CD8-positive, alpha-beta memory T cell (primary cell): Measurements from ENCODE around the gene SCAF4. TPM values are rescaled to one million over a fixed set of nuclear protein-coding genes. Genes with fewer than 3 reads are reported as not detected.
"Not testable (repeated sequence)": the region's sequence is repeated elsewhere in the genome, so short reads cannot be mapped to it uniquely, and the experiment has no call there.

ENCODE experiments used
- CTCF ChIA-PET: fragments of 350-600 bp; sonication (Branson Sonifier 250); formaldehyde crosslinking; loops from one replicate; lab custom pipeline; 2021; ENCODE audit warnings: antibody characterized with exemption; lab: Charles Lee
- POLR2A ChIA-PET: fragments of 350-600 bp; sonication (Branson Sonifier 250); formaldehyde crosslinking; loops from one replicate; lab custom pipeline; 2021; ENCODE audit warnings: antibody characterized with exemption; lab: Charles Lee
- DNase-seq, 5 donors: peaks; one replicate each; pipeline versions ENCODE4 v3.0.0 to v3.0.0-alpha.2; 2020 to 2022; ENCODE audit warnings: mixed read lengths in 1 of 5
- H3K27ac ChIP-seq: one replicate; pipeline ENCODE4 v1.7.0; 2013; ENCODE audit warnings: low read depth, mild to moderate bottlenecking, low read length, moderate library complexity
- H3K27me3 ChIP-seq: 2 replicates; pipeline ENCODE4 v1.7.0; 2013; ENCODE audit warnings: low read length, mild to moderate bottlenecking; ENCODE audit not compliant: insufficient read depth, poor library complexity, severe bottlenecking
- H3K36me3 ChIP-seq: 2 replicates; pipeline ENCODE4 v1.7.0; 2013; ENCODE audit warnings: mild to moderate bottlenecking, low read length, moderate library complexity; ENCODE audit not compliant: insufficient read depth
- H3K4me1 ChIP-seq: 2 replicates; pipeline ENCODE4 v1.7.0; 2013; ENCODE audit warnings: mild to moderate bottlenecking, low read length, moderate library complexity; ENCODE audit not compliant: insufficient read depth
- H3K4me3 ChIP-seq: 2 replicates; pipeline ENCODE4 v1.7.0; 2013; ENCODE audit warnings: mild to moderate bottlenecking, low read length
- H3K9me3 ChIP-seq: 2 replicates; pipeline ENCODE4 v1.7.0; 2013; ENCODE audit warnings: mild to moderate bottlenecking, low read length
- H3K27ac Mint-ChIP-seq, 8 donors: one replicate each; pipeline ENCODE4 v1.8.0; 2020 to 2021; ENCODE audit warnings: mixed read lengths in 8 of 8, mild to moderate bottlenecking in 6 of 8, inconsistent platforms in 3 of 8, moderate library complexity in 3 of 8
- H3K27me3 Mint-ChIP-seq, 2 donors: one replicate each; pipeline ENCODE4 v1.8.0; 2020 to 2021; ENCODE audit warnings: mixed read lengths in 2 of 2, mild to moderate bottlenecking in 1 of 2, moderate library complexity in 1 of 2
- H3K36me3 Mint-ChIP-seq, 3 donors: one replicate each; pipeline ENCODE4 v1.8.0; 2020 to 2021; ENCODE audit warnings: mixed read lengths in 3 of 3, inconsistent platforms in 1 of 3, mild to moderate bottlenecking in 1 of 3
- H3K4me1 Mint-ChIP-seq, 3 donors: one replicate each; pipeline ENCODE4 v1.8.0; 2020 to 2021; ENCODE audit warnings: mixed read lengths in 3 of 3, inconsistent platforms in 1 of 3, mild to moderate bottlenecking in 1 of 3
- H3K4me3 Mint-ChIP-seq, 7 donors: one replicate each; pipeline ENCODE4 v1.8.0; 2020 to 2021; ENCODE audit warnings: mixed read lengths in 7 of 7, mild to moderate bottlenecking in 6 of 7, moderate library complexity in 4 of 7, inconsistent platforms in 2 of 7
- H3K9me3 Mint-ChIP-seq, 5 donors: one replicate each; pipeline ENCODE4 v1.8.0; 2020 to 2022; ENCODE audit warnings: mixed read lengths in 5 of 5, mild to moderate bottlenecking in 3 of 5, moderate library complexity in 2 of 5, inconsistent platforms in 1 of 5
- polyA plus RNA-seq: library from polyadenylated mRNA; unstranded; fragments of 300-500 nt; fragmentation: Illumina TruSeq; gene quantifications from one replicate; pipeline ENCODE4 v1.2.3, GENCODE V29; 2021
- total RNA-seq, 2 experiments: library from RNA; stranded (reverse); gene quantifications; one replicate each; pipeline ENCODE4 v1.2.3, GENCODE V29; 2021

Gene SCAF4
- total and polyA plus RNA-seq, 3 experiments from 2014 or later: 27.5 to 55.9 (median 55.4) TPM

DNA sequence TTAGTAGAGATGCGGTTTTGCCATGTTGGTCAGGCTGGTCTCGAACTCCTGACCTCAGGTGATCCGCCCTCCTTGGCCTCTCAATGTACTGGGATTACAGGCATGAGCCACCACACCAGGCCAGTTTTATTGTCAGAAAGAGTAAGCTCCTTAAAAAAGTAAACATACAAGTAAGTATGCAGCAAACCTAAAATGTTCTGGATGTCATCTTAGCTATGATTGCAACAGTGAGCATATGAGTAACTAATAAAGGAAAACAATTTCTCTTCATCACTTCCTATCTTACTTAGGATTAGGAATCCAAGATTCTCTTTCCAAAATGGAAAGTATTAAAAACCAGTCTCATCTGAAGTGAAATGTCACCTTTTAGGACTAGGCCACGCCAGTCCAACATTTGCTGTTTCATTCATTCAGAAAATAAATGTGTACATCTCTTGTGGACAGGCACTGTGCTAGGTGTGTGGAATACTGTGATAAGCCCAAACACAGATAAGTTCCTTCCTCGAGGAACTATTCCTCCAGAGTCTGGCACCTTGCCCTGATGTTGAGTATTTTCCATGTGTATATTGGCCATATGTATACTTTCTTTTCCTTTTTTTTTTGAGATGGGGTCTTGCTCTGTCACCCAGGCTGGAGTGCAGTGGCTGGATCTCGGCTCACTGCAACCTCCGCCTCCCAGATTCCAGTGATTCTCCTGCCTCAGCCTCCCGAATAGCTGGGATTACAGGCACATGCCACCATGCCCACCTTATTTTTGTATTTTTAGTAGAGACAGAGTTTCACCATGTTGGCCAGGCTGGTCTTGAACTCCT is 5.9 kb upstream of the SCAF4 start:
- H3K27ac ChIP-seq, POLR2A ChIA-PET, H3K4me3 ChIP-seq, H3K9me3 Mint-ChIP-seq, H3K4me1 Mint-ChIP-seq, H3K36me3 Mint-ChIP-seq, H3K27me3 Mint-ChIP-seq, H3K36me3 ChIP-seq, H3K9me3 ChIP-seq, CTCF ChIA-PET, DNase-seq, H3K27ac Mint-ChIP-seq, H3K27me3 ChIP-seq: not testable (repeated sequence)
- H3K4me3 Mint-ChIP-seq: peak overlapping the region in 1 of 7 donors; percentile 27
- H3K4me1 ChIP-seq: peaks cover 11% of the 10 kb centered on the region

DNA sequence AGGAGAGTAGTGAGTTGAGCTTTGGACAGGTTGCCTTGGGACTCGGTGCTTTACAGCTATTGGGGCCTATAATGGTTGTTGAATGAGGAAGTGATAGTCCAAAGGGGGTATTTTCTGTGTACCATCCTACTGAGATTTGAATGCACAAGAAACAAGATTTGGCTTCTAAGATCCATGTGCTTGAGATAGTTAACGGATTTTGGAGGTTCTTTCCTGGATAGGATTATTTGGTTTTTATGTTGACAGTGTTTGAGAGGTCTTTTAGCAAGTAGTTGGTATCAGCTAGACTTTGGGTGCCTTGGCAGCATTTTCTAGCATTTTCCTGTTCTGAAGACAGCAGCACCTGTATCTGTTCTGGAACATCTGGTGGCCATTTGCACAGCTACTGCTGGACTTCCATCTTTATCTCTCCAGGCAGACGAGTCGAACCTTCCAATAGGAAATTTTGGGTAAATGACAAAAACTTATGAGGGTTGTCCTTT is 3.6 kb upstream of the SCAF4 start:
- no peaks in the 10 kb centered on the region for H3K9me3 ChIP-seq
- Mint-ChIP-seq H3K27me3 (peaks cover 0 to 3% of the 10 kb centered on the region in 2 donors), H3K27ac (peak overlapping the region in 3 of 8 donors; percentile 18 to 74 (median 51)), H3K9me3 (no peaks in the 10 kb centered on the region), H3K4me1 (peaks cover 0 to 4% (median 0%) of the 10 kb centered on the region in 3 donors), H3K36me3 (peaks cover 0 to 7% (median 0%) of the 10 kb centered on the region in 3 donors), H3K4me3 (peak overlapping the region in 2 of 7 donors; percentile 24 to 53)
- peaks cover 16% of the 10 kb centered on the region for H3K4me1 ChIP-seq
- CTCF ChIA-PET: no interaction called here
- no peaks in the 10 kb centered on the region for H3K27me3 ChIP-seq
- no peak for DNase-seq
- no peak overlapping the region for H3K4me3 ChIP-seq
- no peak overlapping the region for H3K27ac ChIP-seq
- H3K36me3 ChIP-seq: no peaks in the 10 kb centered on the region
- POLR2A ChIA-PET: no interaction called here

DNA sequence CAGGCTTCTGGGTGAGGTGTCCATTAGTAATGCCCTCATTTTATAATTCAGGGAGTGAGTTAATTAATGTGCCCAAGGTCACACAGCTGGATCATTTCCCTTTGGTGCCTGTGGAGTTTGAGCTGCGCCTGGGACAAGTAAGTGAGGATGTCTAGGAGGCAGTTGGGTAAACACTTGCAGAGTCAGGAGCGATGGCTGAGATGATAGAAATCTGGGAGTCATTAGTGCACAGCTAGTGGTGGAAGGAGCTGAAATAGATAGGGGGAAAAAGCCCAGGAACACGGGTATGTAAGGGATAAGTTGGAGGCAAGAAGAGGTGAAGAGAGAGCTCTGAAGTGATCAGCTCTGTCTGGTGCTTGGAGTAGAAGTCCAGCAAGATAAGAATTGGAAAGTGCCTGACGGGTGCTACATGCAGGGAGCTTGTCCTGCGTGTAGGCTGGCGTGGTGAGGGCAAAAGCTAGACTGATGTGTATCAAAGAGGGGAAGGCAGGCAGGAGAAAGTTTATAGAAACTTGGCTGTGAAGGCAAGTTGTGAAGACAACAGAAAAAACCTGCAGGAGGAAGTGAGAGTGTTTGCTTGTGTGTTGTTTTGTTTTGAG is 1.7 kb upstream of the SCAF4 start:
- Mint-ChIP-seq H3K4me1 (peaks cover 0 to 4% (median 3%) of the 10 kb centered on the region in 3 donors), H3K36me3 (peaks cover 0 to 9% (median 0%) of the 10 kb centered on the region in 3 donors), H3K27me3 (peaks cover 0 to 3% of the 10 kb centered on the region in 2 donors), H3K27ac (no peak overlapping the region), H3K9me3 (no peaks in the 10 kb centered on the region), H3K4me3 (no peak overlapping the region)
- POLR2A ChIA-PET: no interaction called here
- H3K4me1 ChIP-seq: peaks cover 28% of the 10 kb centered on the region
- CTCF ChIA-PET: no interaction called here
- no peak overlapping the region for H3K4me3 ChIP-seq
- no peak for DNase-seq
- H3K36me3 ChIP-seq: no peaks in the 10 kb centered on the region
- no peaks in the 10 kb centered on the region for H3K27me3 ChIP-seq
- H3K9me3 ChIP-seq: no peaks in the 10 kb centered on the region
- H3K27ac ChIP-seq: no peak overlapping the region

DNA sequence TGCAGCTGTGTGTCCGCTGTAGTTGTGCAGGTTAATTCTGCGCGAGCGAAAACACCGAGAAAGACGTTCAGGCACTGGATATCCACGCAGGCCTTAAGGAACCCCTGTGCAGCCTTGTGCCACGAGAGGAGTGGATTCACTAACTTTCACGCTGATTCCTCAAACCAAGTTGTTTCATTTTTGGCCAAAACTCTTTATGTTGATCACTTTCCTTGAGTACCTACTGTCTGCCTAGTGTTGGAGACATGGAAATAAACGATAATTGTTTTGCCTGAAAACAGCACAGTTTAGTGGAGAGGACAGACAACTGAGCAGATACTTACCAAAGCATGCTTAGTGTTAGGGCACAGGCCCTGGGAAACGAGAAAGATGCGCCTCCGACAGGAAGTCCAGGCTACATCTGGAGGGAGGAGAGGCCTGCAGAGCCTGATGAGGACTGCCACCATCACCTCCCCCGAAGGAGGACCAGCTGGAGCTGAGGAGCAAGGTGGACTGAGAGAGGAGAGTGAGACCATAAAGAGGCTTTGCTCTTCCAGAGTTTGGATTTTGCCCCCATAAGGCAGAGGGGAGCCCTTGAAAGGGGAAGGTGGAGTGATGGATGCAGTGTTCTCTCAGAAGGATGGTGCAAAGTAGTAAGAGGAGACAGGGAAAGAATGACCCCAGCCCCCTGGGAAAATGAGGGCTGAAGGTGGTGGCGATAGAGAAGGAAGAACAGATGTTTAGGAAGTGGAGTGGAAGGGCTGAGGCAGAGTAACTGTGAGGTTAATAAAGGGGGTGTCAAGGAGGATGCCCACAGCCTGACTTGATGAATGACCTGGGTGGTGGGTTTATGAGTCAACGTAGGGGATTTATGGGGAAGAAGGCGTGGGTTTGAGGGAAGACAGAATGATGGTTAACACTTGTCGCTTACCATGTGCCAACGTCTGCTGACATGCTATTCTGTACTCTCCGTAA is 956 bp upstream of the SCAF4 start:
- Histone ChIP-seq H3K36me3 (no peaks in the 10 kb centered on the region), H3K27me3 (no peaks in the 10 kb centered on the region), H3K27ac (peak overlapping the region; percentile 83), H3K9me3 (no peaks in the 10 kb centered on the region), H3K4me3 (peak overlapping the region; percentile 80), H3K4me1 (peaks cover 35% of the 10 kb centered on the region)
- H3K4me1 Mint-ChIP-seq: peaks cover 0 to 4% (median 3%) of the 10 kb centered on the region in 3 donors
- H3K36me3 Mint-ChIP-seq: peaks cover 0 to 9% (median 0%) of the 10 kb centered on the region in 3 donors
- ChIA-PET POLR2A (no interaction called here), CTCF (no interaction called here)
- no peaks in the 10 kb centered on the region for H3K9me3 Mint-ChIP-seq
- H3K4me3 Mint-ChIP-seq: no peak overlapping the region
- H3K27me3 Mint-ChIP-seq: peaks cover 0 to 3% of the 10 kb centered on the region in 2 donors
- no peak overlapping the region for H3K27ac Mint-ChIP-seq
- peak in 3 of 5 donors; percentile 1 to 6 (median 2) for DNase-seq

DNA sequence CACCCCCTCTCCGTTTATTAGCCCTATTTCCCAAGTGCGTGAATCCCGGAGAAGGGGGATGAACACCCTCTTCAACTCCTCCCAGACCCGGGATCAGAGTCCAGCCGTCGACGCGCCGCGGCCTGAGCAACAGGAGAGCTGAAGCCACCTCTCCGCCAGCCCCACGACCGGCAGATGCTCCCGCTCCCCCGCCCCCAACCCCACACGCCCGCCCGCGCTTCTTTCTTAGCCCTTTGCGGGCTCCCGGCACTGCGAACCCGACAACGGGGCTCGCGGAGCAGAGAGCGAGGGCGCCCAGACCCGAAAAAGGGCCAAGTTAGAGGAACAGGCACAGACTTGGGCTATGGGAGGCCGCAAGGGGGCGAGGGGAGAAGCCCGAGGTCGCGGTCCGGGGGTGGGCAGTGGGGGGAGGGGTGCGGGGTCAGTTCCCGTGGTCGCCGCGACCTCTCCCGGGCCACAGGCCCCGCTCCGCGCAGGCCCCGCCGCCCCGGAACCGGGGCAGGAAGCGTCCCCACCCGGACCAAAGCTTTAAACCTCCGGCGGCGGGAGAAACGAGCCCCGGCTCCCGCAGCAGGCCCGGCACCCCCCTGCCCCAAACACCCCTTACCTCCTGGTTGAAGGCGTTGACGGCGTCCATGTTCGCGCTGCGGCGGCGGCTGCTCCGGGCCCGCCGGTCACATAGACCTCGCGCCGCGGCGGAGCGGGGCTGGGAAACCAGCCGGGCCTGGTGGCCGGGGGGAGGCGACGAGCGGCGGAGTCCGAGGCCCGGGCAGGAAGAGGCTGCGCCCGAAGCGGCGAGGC is 662 bp downstream of the SCAF4 start:
- POLR2A ChIA-PET: no interaction called here
- Mint-ChIP-seq H3K27me3 (no peaks in the 10 kb centered on the region), H3K36me3 (peaks cover 0 to 13% (median 0%) of the 10 kb centered on the region in 3 donors), H3K4me3 (peak overlapping the region in 6 of 7 donors; percentile 86 to 93 (median 89)), H3K4me1 (peaks cover 0 to 7% (median 4%) of the 10 kb centered on the region in 3 donors), H3K27ac (peak overlapping the region in 7 of 8 donors; percentile 47 to 94 (median 81)), H3K9me3 (no peaks in the 10 kb centered on the region)
- H3K36me3 ChIP-seq: no peaks in the 10 kb centered on the region
- no peaks in the 10 kb centered on the region for H3K9me3 ChIP-seq
- peak overlapping the region; percentile 83 for H3K27ac ChIP-seq
- peaks cover 43% of the 10 kb centered on the region for H3K4me1 ChIP-seq
- DNase-seq: peak; percentile 35 to 74 (median 58)
- peak overlapping the region; percentile 56 for H3K4me3 ChIP-seq
- CTCF ChIA-PET: no interaction called here
- H3K27me3 ChIP-seq: no peaks in the 10 kb centered on the region

DNA sequence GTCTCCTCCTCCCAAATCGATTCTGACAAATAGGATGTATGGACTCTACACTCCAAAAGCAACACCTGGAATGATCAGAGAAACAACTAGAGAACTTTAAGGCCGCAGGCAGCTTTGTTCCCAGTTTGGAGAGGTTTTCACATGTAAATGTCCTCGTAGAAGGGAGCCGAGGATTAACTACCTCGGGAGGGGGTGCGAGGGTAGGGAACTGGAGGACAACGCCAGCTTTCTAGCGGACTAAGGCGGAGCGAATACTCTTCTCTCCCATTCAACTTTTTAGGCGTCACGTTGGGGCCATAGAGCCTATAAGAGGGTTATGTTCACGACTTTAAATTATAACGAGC is 1.2 kb downstream of the SCAF4 start:
- Mint-ChIP-seq H3K4me3 (peak overlapping the region in 5 of 7 donors; percentile 86 to 91 (median 89)), H3K27ac (peak overlapping the region; percentile 4 to 94 (median 80)), H3K27me3 (no peaks in the 10 kb centered on the region), H3K9me3 (no peaks in the 10 kb centered on the region), H3K4me1 (peaks cover 0 to 7% (median 4%) of the 10 kb centered on the region in 3 donors), H3K36me3 (peaks cover 0 to 13% (median 0%) of the 10 kb centered on the region in 3 donors)
- Histone ChIP-seq H3K27me3 (no peaks in the 10 kb centered on the region), H3K36me3 (no peaks in the 10 kb centered on the region), H3K27ac (peak overlapping the region; percentile 83), H3K4me1 (peaks cover 43% of the 10 kb centered on the region), H3K4me3 (peak overlapping the region; percentile 53), H3K9me3 (no peaks in the 10 kb centered on the region)
- POLR2A ChIA-PET: no interaction called here
- DNase-seq: no peak
- CTCF ChIA-PET: no interaction called here

DNA sequence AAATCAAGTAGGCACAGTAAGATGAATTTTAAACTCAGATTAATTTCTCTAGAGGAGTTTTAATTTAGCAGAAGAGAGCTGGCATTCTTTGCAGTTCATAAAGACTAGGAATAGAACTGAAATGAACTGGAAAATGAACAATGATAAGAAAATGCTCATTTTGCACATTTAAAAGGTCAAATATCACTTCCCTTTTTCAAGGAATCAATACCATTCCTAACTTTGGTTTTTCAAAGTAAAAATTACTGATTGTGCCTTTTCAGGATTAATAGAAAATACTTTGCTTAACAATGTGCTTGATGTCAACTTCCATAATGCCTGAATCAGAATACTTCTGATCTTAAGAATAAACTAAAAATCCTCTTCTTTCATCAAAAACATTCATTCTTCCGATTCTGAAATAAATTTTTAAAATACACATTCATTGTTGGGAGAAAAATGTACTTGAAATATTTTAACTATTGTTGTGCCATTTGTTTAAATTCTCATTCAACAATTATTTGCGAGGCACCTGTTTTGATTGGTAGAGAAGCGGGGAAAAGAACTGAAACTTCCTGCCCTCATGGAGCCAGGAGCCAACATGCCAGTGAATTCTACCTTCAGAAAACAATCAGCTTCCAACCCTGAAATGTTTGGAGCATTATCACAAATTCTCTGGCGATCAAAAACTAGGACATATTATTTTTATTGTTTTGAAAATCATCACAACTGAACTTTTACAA is 2.1 kb downstream of the SCAF4 start:
- Mint-ChIP-seq H3K4me3 (peak overlapping the region in 6 of 7 donors; percentile 31 to 91 (median 88)), H3K36me3 (peaks cover 0 to 16% (median 0%) of the 10 kb centered on the region in 3 donors), H3K27me3 (no peaks in the 10 kb centered on the region), H3K27ac (peak overlapping the region in 4 of 8 donors; percentile 9 to 84 (median 54)), H3K9me3 (no peaks in the 10 kb centered on the region), H3K4me1 (peaks cover 8 to 15% (median 9%) of the 10 kb centered on the region in 3 donors)
- no peaks in the 10 kb centered on the region for H3K27me3 ChIP-seq
- H3K36me3 ChIP-seq: no peaks in the 10 kb centered on the region
- H3K27ac ChIP-seq: no peak overlapping the region
- H3K4me1 ChIP-seq: peaks cover 52% of the 10 kb centered on the region
- ChIA-PET CTCF (no interaction called here), POLR2A (no interaction called here)
- no peaks in the 10 kb centered on the region for H3K9me3 ChIP-seq
- H3K4me3 ChIP-seq: peak overlapping the region; percentile 53
- no peak for DNase-seq
